GM12874 (cell line): ENCODE data around the gene ITGAV.

Experiments used
- CTCF ChIP-seq: IDR thresholded peaks from 2 replicates; pipeline ENCODE4 v1.5.1; 2011; ENCODE audit warnings: low read depth, mild to moderate bottlenecking, control low read depth, low read length, moderate library complexity; ENCODE audit not compliant: insufficient read depth

The ITGAV gene

GRCh38 chr2:186589612-186590349, at the start of gene ITGAV:
TSS of gene ITGAV (plus strand) at chr2:186590056. CDS start at chr2:186590339, 283 bp downstream.
- no peak for TF ChIP-seq CTCF

DNA sequence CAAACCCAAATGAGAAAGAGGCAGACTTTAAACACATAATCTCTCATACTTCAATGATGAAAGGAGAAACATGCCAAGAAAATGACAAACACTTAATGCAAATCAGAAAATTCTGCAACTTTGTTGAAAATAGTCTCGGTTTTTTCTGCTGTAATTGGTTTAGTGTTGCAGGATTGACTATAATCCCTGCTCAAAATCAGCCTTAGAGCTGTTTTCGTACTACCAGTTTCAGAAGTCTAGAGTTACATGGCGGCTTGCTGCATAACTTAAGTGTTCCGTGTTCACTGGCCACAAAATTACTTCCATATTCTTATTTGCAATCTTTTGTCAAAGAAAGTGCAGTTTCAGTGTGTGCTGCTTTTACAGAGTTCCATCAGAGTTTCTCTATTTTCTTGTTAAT, 48.9 kb upstream of the ITGAV start:
- TF ChIP-seq CTCF, result no peak

DNA sequence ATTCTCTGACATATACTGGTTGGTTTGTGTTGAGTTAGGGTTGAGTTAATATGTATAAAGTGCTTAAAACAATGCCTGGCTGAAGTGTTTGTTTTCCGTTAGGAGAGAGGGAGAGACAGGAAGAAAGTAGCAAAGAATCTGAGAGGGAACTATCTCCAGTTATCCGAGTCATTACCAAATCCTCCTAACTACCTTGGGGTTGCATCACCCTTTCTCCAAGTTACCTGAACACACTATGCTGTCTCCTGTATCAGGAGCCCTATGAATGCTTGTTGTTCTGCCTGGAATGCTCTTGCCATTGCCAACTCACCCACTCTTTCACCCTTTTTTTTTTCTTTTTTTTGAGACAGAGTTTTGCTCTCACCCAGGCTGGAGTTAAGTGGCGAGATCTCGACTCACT, 47.9 kb upstream of the ITGAV start:
- no peak for TF ChIP-seq CTCF

DNA sequence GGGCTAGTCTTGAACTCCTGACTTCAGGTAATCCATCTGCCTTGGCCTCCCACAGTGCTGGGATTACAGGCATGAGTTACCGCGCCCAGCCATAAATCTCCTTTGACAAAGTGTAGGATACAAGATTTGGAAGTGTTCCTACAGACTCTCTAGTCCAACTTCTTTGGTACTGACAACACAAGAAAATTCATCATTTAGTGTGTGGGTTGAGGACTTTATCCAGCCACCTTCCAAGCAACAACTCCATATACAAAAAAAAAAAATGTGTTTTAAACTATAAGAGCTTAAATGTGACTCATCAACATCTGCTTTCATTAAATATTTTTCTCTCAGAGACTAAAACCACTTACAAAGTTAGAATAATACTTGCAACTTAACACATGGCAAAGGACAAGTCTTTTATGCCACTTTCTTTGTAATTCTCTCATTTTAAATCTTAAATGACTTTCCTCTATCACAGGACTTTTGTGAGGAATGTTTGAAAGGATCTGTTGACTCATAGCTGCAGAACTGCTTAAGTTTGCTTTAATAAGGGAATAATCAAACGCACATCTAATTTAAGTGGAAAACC, 46.2 kb upstream of the ITGAV start:
- TF ChIP-seq CTCF, result no peak

DNA sequence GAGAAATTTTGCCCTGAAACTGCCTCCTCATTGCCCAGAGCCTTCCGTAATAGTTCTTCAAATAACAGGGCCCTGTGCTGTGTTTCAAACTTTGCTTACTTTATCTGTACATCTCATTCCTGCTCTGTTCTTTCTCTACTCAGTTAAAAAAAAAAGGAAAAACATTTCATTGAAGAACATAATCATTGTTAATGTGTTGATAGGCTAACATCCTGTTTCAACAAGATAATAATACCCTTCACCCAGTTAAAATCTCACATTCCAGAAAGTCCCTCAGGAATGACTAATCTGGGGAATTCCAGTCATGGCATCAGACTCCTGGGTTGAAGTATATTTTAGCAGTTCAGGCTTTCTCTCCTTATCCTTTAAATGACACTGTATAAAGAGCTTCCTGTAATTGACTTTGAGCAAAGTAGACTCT, 45.6 kb upstream of the ITGAV start:
- no peak for TF ChIP-seq CTCF

DNA sequence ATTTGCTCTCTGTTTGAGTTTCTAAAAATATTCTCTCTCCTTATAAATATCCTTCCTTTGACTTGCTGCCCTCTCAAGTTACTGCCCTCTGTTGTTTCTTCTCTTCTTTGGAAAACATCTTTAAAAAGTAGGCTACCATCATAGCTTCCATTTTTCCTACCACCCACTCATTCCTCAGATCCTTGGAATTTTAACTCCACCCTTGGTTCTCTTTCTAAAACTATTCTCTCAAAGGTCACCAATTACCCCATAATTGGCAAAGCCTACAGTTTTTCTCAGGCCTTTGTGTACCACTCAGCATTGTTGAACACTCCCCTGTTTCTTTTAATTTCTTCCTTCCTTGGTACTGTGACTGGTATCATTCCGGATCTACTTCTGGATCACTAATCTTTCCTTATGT, 43.0 kb upstream of the ITGAV start:
- TF ChIP-seq CTCF, result no peak

GRCh38 chr2:186551323-186552050, 38.4 kb upstream of the ITGAV start:
- TF ChIP-seq CTCF, result no peak
